Left forelimb (tissue), 1 donor: Measurements from ENCODE around the gene LY6G5C.

ENCODE experiments used
- DNase-seq: peaks from one replicate; pipeline ENCODE4 v3.0.0-alpha.2; 2018; ENCODE audit warnings: low spot score

The LY6G5C gene

GRCh38 chr6:31680226-31681134 is at the start of gene LY6G5C:
Gene LY6G5C (minus strand): TSS chr6:31681067. CDS start chr6:31680373, 694 bp downstream.
- DNase-seq: peak; percentile 84

- DNase-seq: peak; percentile 97
Measured at GRCh38 chr6:31729979-31730630, 49.2 kb upstream of the LY6G5C start.

GRCh38 chr6:31729515-31729978 is 48.7 kb upstream of the LY6G5C start:
- peak; percentile 95 for DNase-seq

DNA sequence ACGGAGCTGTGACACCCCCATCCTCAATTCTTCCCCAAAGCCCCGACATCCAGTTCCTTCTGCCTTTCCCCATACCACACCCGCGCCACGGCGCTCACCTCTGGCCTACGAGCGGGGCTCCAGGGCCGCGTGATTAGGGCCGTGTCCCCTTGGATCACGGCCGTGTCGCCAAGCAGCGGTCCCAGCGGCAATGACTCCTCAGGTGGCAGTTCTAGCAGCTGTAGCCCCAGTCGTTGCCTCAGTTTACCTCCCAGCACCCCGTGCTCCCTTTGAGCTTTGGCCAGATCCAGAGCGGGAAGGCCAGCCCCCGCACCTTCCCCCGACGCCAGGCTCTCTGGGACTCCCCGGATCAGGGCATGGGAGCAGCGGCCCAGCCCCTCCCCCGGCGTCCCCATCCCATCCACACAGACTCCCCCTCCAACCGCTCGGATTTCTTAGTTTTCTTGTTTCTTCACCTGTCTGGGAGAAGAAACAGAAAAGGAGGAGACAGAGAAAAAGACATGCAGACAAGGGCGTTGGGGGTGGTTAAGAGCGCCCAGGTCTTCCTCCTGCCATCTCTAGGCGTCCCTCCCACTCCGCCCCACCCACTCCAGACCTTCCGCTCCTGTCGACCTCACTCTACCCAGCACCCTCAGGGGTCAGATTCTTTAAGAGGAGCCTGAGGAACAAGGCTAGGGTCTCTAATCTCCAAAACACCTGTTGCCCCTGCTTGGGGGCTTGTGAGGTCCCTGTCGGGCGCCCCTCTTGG is 48.1 kb upstream of the LY6G5C start, which contains the start of gene DDAH2:
TSS of gene DDAH2 (minus strand) at position 533 of the 748 bp plus-strand sequence. CDS start at position 395, 138 bp downstream.
- DNase-seq: no peak

GRCh38 chr6:31727717-31728671 is 47.1 kb upstream of the LY6G5C start:
- no peak for DNase-seq

GRCh38 chr6:31727034-31727716 is 46.3 kb upstream of the LY6G5C start:
- DNase-seq: no peak

DNA sequence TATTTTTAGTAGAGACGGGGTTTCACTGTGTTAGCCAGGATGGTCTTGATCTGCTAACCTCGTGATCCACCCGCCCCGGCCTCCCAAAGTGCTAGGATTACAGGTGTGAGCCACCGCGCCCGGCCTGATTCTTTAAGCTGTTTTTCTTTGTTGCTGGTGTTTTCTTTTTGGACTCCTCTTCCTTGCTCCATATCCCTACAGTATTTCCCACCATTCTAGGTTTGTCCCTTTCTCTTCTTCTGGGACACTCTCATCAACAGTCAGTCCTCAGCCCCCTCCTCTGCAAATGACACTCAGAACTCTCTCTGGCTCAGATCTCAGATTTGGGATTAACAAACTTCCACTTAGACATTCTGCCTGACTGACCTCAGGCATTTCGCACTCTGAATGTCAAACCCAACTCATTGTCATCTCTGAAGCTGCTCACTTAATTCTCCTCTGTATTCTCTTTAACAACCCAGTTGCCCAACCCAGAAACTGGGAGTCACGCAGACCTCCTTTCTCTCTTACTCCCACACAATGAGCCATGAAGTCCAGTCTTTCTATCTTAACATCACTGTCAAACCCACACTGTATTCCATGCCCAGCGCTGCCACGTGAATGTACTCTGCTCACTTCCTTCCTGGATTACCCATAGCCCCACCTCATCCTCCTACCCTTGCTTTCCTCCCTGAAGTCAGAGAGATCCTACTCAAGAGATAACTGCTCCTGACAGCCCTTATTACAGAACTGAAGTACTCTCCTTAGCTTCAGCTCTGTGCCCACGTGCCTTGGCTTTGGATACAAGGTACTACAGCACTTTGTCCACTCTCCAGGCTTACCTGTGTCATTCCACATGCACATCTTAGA is 44.9 kb upstream of the LY6G5C start:
- DNase-seq: no peak

- DNase-seq: no peak
Measured at GRCh38 chr6:31723980-31724691, 43.3 kb upstream of the LY6G5C start.

- DNase-seq: no peak
Measured at GRCh38 chr6:31723245-31723979, 42.5 kb upstream of the LY6G5C start, which contains the start of gene MPIG6B. Gene MPIG6B (plus strand): TSS chr6:31723373. CDS start chr6:31723384, 11 bp downstream.

- no peak for DNase-seq
Measured at GRCh38 chr6:31722173-31722572, 41.3 kb upstream of the LY6G5C start.

- DNase-seq: no peak
Measured at GRCh38 chr6:31721351-31722020, 40.6 kb upstream of the LY6G5C start, which contains the start of gene LY6G6C. Gene LY6G6C (minus strand): TSS chr6:31721746. CDS start chr6:31721679, 67 bp downstream.

- no peak for DNase-seq
Measured at GRCh38 chr6:31720196-31720770, 39.4 kb upstream of the LY6G5C start.

DNA sequence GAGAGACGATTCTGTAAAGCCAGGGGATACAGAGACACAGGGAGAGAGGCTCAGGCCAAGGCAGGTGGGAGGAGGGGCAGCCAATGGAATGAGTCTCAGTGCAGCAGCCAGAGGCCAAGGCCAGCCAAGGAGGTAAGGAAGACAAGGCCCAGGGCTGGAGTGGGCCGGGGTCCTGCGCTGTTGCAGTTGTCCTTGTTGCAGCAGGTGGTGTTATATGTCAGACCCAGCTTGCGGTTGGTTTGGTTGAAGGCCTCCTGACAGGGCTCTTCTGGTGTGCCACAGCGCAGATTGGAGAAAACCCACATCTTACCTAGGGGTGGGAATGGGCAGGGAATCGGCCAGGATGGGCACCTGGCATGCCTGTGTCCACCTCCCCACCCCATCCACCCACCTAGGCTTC is 38.1 kb upstream of the LY6G5C start:
- DNase-seq: no peak

DNA sequence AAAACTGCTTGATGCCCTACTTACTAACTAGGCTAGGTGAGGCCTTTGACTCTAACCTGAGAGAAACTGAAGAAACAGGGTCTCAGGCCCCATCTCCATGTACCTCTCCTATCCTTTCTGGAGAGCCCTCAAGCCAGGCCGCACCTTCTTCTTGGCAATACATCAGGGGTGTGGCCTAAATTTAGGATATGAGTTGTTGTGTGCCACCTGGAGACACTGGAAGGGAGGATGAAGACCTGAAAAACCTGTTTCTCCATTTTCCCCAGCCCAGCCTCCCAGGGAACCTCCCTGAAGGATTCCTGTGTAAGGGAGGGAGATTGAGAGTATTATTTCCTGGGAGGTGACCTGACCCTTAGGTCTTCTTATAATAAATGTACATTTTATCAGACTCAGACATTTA is 37.4 kb upstream of the LY6G5C start:
- no peak for DNase-seq

- peak; percentile 63 for DNase-seq
Measured at GRCh38 chr6:31717499-31718222, 36.8 kb upstream of the LY6G5C start.
